Measurements from ENCODE around the gene IL4R. TPM values are rescaled to one million over a fixed set of nuclear protein-coding genes. Genes with fewer than 3 reads are reported as not detected.

The IL4R gene
- total and polyA plus RNA-seq, 4 donors, result 15.5 to 61.9 (median 29.9) TPM

DNA sequence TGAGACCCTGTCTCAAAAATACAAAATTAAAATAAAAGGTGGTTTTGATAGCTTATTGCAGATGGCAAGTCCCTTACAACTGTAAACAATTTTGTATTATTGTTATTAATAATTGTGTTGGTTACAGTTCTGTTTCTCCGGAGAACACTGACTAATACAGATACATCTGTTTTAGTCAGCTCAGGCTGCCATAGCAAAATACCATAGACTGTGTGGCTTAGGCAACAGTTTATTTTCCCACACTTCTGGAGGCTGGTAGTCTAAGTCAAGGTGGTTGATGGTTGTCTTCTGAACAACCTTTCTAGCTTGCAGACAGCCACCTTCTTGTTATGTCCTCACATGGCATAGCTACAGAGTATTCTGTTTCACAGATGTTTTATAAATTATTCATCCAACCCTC lies 74.0 kb downstream of the IL4R start:
- Histone ChIP-seq H3K9ac (ENCODE audit: low read depth in 1 of 2, low read length in 2 of 2) (no peak overlapping the region), H3K4me1 (ENCODE audit: control insufficient read depth in 4 of 4, insufficient read depth in 4 of 4, low read length in 3 of 4) (no peaks in the 10 kb centered on the region), H3K9me3 (ENCODE audit: control insufficient read depth in 4 of 4, low read length in 3 of 4) (peaks cover 0 to 8% (median 0%) of the 10 kb centered on the region in 4 donors), H3K36me3 (ENCODE audit: control insufficient read depth in 4 of 4, insufficient read depth in 3 of 4, low read depth in 1 of 4, low read length in 3 of 4) (no peaks in the 10 kb centered on the region), H3K27me3 (ENCODE audit: control insufficient read depth in 4 of 4, insufficient read depth in 4 of 4, low read length in 3 of 4) (no peaks in the 10 kb centered on the region), H3K27ac (ENCODE audit: low read depth in 1 of 2, low read length in 2 of 2) (no peak overlapping the region), H3K4me3 (ENCODE audit: low read depth in 1 of 3, low read length in 3 of 3) (no peak overlapping the region)
- WGBS, result 86% methylated on average over 1 of the region's 1 CpG
- no peak for DNase-seq (ENCODE audit: low spot score)
- TF ChIP-seq RAD21 (IDR thresholded peaks at IDR 0.05) (no peak), YY1 (IDR thresholded peaks at IDR 0.05) (no peak), NR2F2 (IDR thresholded peaks at IDR 0.05) (no peak), MAX (IDR thresholded peaks at IDR 0.05) (no peak), TAF1 (conservative IDR thresholded peaks at IDR 0.05) (no peak), JUND (IDR thresholded peaks at IDR 0.05) (no peak)
- TF ChIP-seq, protein P1, sequence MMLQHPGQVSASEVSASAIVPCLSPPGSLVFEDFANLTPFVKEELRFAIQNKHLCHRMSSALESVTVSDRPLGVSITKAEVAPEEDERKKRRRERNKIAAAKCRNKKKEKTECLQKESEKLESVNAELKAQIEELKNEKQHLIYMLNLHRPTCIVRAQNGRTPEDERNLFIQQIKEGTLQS (IDR thresholded peaks at IDR 0.05), result no peak

GRCh38 chr16:27389272-27389961 lies 75.6 kb downstream of the IL4R start:
- Histone ChIP-seq H3K27ac (ENCODE audit: low read depth in 1 of 2, low read length in 2 of 2) (no peak overlapping the region), H3K9ac (ENCODE audit: low read depth in 1 of 2, low read length in 2 of 2) (no peak overlapping the region), H3K4me3 (ENCODE audit: low read depth in 1 of 3, low read length in 3 of 3) (no peak overlapping the region), H3K27me3 (ENCODE audit: control insufficient read depth in 4 of 4, insufficient read depth in 4 of 4, low read length in 3 of 4) (no peaks in the 10 kb centered on the region), H3K36me3 (ENCODE audit: control insufficient read depth in 4 of 4, insufficient read depth in 3 of 4, low read depth in 1 of 4, low read length in 3 of 4) (no peaks in the 10 kb centered on the region), H3K9me3 (ENCODE audit: control insufficient read depth in 4 of 4, low read length in 3 of 4) (peaks cover 0 to 9% (median 0%) of the 10 kb centered on the region in 4 donors), H3K4me1 (ENCODE audit: control insufficient read depth in 4 of 4, insufficient read depth in 4 of 4, low read length in 3 of 4) (no peaks in the 10 kb centered on the region)
- TF ChIP-seq JUND (IDR thresholded peaks at IDR 0.05) (no peak), TAF1 (conservative IDR thresholded peaks at IDR 0.05) (no peak), FOXA2 (IDR thresholded peaks at IDR 0.05) (no peak), HNF4G (IDR thresholded peaks at IDR 0.05) (no peak), YY1 (IDR thresholded peaks at IDR 0.05) (no peak)
- no peak for DNase-seq (ENCODE audit: low spot score)
- 79% methylated on average over 8 of the region's 8 CpGs for WGBS

DNA sequence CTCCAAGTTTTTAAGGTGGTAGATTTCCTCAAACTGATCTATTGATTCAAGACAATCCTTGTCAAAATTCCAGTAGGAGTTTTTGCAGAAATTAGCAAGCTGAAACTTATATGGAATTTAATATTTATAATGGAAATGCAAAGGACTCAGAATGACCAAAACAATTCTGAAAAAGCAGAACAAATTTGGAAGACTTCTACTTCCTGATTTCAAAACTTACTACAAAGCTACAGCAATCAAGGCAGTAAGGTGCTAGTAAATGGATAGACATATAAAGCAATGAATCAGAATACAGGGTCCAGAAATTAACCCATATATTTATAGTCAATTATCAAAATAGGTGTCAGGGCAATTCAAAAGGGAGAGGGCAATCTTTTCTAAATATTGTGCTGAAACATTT lies 76.4 kb downstream of the IL4R start:
- H3K36me3 ChIP-seq (ENCODE audit: control insufficient read depth in 4 of 4, insufficient read depth in 3 of 4, low read depth in 1 of 4, low read length in 3 of 4), result no peaks in the 10 kb centered on the region
- H3K4me3 ChIP-seq (ENCODE audit: low read depth in 1 of 3, low read length in 3 of 3), result no peak overlapping the region
- TF ChIP-seq NR2F2 (IDR thresholded peaks at IDR 0.05) (no peak), GABPA (IDR thresholded peaks at IDR 0.05 in 1 of 2, conservative IDR thresholded peaks at IDR 0.05 in 1 of 2) (no peak)

DNA sequence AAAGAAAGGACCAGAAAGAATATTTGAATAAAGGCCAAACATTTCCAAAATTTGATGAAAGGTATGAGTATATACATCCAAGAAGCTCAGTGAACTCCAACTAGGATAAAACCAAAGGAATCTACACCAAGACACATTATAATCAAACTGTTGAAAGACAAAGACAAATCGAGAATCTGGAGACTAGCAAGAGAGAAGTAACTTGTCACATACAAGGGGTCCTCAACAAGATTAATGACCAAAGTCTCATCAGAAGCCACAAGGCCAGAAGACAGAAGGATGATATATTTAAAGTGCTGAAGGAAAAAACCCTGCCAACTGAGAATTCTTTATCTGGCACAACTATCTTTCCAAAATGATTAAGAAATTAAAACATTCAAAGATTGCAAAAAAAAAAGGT lies 78.9 kb downstream of the IL4R start:
- no peak overlapping the region for H3K4me3 ChIP-seq (ENCODE audit: low read depth in 1 of 3, low read length in 3 of 3)
- no peaks in the 10 kb centered on the region for H3K4me1 ChIP-seq (ENCODE audit: control insufficient read depth in 4 of 4, insufficient read depth in 4 of 4, low read length in 3 of 4)
- no peaks in the 10 kb centered on the region for H3K36me3 ChIP-seq (ENCODE audit: control insufficient read depth in 4 of 4, insufficient read depth in 3 of 4, low read depth in 1 of 4, low read length in 3 of 4)
- no peaks in the 10 kb centered on the region for H3K27me3 ChIP-seq (ENCODE audit: control insufficient read depth in 4 of 4, insufficient read depth in 4 of 4, low read length in 3 of 4)
- 71% methylated on average over 1 of the region's 1 CpG for WGBS
- DNase-seq (ENCODE audit: low spot score), result no peak
- peaks cover 0 to 5% (median 0%) of the 10 kb centered on the region in 4 donors for H3K9me3 ChIP-seq (ENCODE audit: control insufficient read depth in 4 of 4, low read length in 3 of 4)
- no peak overlapping the region for H3K9ac ChIP-seq (ENCODE audit: low read depth in 1 of 2, low read length in 2 of 2)
- H3K27ac ChIP-seq (ENCODE audit: low read depth in 1 of 2, low read length in 2 of 2), result no peak overlapping the region
- TF ChIP-seq TAF1 (conservative IDR thresholded peaks at IDR 0.05) (no peak), RXRA (IDR thresholded peaks at IDR 0.05) (no peak), NR2F2 (IDR thresholded peaks at IDR 0.05) (no peak), YY1 (IDR thresholded peaks at IDR 0.05) (no peak), FOXA1 (IDR thresholded peaks at IDR 0.05) (no peak), MAX (IDR thresholded peaks at IDR 0.05) (no peak), EGR1 (IDR thresholded peaks at IDR 0.05; ENCODE audit: low read depth in 2 of 2) (no peak), SP1 (IDR thresholded peaks at IDR 0.05) (no peak), REST (IDR thresholded peaks at IDR 0.05) (no peak), CTCF (IDR thresholded peaks at IDR 0.05; ENCODE audit: low read depth, low read length, missing input control) (no peak), HNF4G (IDR thresholded peaks at IDR 0.05) (no peak)
- TF ChIP-seq, protein P1 (IDR thresholded peaks at IDR 0.05), result no peak

More for the DNA sequence above, 76.4 kb downstream of the IL4R start:
- no peak overlapping the region for H3K27ac ChIP-seq (ENCODE audit: low read depth in 1 of 2, low read length in 2 of 2)
- no peak for DNase-seq (ENCODE audit: low spot score)
- H3K9me3 ChIP-seq (ENCODE audit: control insufficient read depth in 4 of 4, low read length in 3 of 4), result peaks cover 0 to 5% (median 0%) of the 10 kb centered on the region in 4 donors
- no peaks in the 10 kb centered on the region for H3K4me1 ChIP-seq (ENCODE audit: control insufficient read depth in 4 of 4, insufficient read depth in 4 of 4, low read length in 3 of 4)
- no peak overlapping the region for H3K9ac ChIP-seq (ENCODE audit: low read depth in 1 of 2, low read length in 2 of 2)
- H3K27me3 ChIP-seq (ENCODE audit: control insufficient read depth in 4 of 4, insufficient read depth in 4 of 4, low read length in 3 of 4), result no peaks in the 10 kb centered on the region
